DND-41 (cell line): ENCODE measurements around the gene XRN2.

Experiments
- ATAC-seq: fragments of 200-7000 bp; cut with Tn5 transposase; 3 replicates; pipeline ENCODE4 v1.9.1; 2021; ENCODE audit warnings: low read depth; ENCODE audit not compliant: insufficient read depth
- DNase-seq: peaks from one replicate; pipeline ENCODE4 v3.0.0-alpha.2; 2020
- H2AFZ ChIP-seq: 2 replicates; pipeline ENCODE4 v1.6.0; 2012; ENCODE audit warnings: low read depth, low read length
- H3K27ac ChIP-seq: 2 replicates; pipeline ENCODE4 v1.5.1; 2012; ENCODE audit warnings: low read length, inconsistent platforms
- H3K27me3 ChIP-seq: fragments of 200-600 bp; sonication (generic); 2 replicates; pipeline ENCODE4 v1.6.0; 2012; ENCODE audit warnings: low read length, mild to moderate bottlenecking, inconsistent platforms; ENCODE audit not compliant: insufficient read depth, poor library complexity
- H3K36me3 ChIP-seq: 2 replicates; pipeline ENCODE4 v1.5.1; 2012; ENCODE audit warnings: low read length, inconsistent platforms; ENCODE audit not compliant: insufficient read depth
- H3K4me1 ChIP-seq: 2 replicates; pipeline ENCODE4 v1.5.1; 2012; ENCODE audit warnings: mild to moderate bottlenecking, low read length; ENCODE audit not compliant: insufficient read depth
- H3K4me2 ChIP-seq: 2 replicates; pipeline ENCODE4 v1.6.0; 2012; ENCODE audit warnings: mild to moderate bottlenecking, moderate library complexity, low read length, inconsistent platforms; ENCODE audit not compliant: insufficient read depth
- H3K4me3 ChIP-seq, 2 experiments: fragments of 200-600 bp in 1 of 2; shearing (Covaris generic) in 1 of 2; 2 replicates each; pipeline ENCODE4 v1.5.1; 2012 to 2016; ENCODE audit warnings: inconsistent platforms in 2 of 2, low read length in 2 of 2, mild to moderate bottlenecking in 2 of 2, low read depth in 1 of 2, moderate library complexity in 1 of 2
- H3K79me2 ChIP-seq: 2 replicates; pipeline ENCODE4 v1.6.0; 2012; ENCODE audit warnings: low read length, inconsistent platforms; ENCODE audit not compliant: insufficient read depth
- H3K9ac ChIP-seq: 2 replicates; pipeline ENCODE4 v1.6.0; 2012; ENCODE audit warnings: low read depth, mild to moderate bottlenecking, inconsistent platforms, low read length, moderate library complexity
- H3K9me3 ChIP-seq: 2 replicates; pipeline ENCODE4 v1.5.1; 2012; ENCODE audit warnings: low read length, moderate library complexity, mild to moderate bottlenecking, inconsistent platforms; ENCODE audit not compliant: insufficient read depth, severe bottlenecking
- H4K20me1 ChIP-seq: 2 replicates; pipeline ENCODE4 v1.6.0; 2012; ENCODE audit warnings: low read length; ENCODE audit not compliant: insufficient read depth
- EZH2 ChIP-seq: IDR thresholded peaks from 3 replicates; pipeline ENCODE4 v1.6.1; 2012; ENCODE audit warnings: borderline replicate concordance, low read depth, mild to moderate bottlenecking, moderate library complexity, low read length, inconsistent platforms; ENCODE audit not compliant: severe bottlenecking
- TF ChIP-seq, protein P1 (sequence below): IDR thresholded peaks from 2 replicates; pipeline ENCODE4 v1.5.1; 2012; ENCODE audit warnings: borderline replicate concordance, low read length, moderate library complexity, mild to moderate bottlenecking; ENCODE audit not compliant: poor library complexity, severe bottlenecking; ENCODE audit errors: extremely low read depth

XRN2 gene

DNA sequence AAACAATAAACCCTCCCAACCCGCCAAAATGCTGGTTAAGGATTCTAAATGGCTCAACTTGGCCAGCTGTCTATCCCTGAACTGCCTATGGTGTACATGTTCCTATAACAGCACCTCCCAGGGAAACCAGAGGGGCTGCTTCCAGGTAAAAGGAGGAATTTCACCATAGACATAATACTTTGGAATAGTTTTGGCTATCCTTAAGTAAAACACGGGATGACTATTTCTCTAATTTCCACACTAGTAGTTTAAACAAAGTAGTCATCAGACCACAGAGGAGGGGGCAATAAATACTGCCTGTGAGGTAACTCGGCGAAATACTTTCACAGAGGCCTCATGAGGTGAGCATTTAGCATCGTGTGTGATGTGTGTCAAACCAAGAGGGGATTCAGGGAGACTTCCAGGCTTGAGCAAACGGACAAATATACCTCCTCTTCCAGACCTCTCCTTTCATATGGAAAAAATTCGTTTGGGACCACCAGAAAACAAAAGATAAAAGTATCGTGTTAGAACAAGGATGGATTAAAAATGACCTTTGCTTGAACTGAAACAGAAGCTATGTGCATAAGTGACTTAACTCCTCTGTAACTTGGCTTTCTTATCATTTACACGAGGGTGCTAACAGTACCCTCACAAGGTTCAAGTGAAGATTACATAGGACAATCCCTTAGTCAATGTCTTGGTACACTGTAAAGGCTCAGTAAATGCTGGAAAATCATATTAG lies 1.0 kb upstream of the XRN2 start:
- TF ChIP-seq, protein P1, sequence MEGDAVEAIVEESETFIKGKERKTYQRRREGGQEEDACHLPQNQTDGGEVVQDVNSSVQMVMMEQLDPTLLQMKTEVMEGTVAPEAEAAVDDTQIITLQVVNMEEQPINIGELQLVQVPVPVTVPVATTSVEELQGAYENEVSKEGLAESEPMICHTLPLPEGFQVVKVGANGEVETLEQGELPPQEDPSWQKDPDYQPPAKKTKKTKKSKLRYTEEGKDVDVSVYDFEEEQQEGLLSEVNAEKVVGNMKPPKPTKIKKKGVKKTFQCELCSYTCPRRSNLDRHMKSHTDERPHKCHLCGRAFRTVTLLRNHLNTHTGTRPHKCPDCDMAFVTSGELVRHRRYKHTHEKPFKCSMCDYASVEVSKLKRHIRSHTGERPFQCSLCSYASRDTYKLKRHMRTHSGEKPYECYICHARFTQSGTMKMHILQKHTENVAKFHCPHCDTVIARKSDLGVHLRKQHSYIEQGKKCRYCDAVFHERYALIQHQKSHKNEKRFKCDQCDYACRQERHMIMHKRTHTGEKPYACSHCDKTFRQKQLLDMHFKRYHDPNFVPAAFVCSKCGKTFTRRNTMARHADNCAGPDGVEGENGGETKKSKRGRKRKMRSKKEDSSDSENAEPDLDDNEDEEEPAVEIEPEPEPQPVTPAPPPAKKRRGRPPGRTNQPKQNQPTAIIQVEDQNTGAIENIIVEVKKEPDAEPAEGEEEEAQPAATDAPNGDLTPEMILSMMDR, result no peak
- TF ChIP-seq EZH2, result no peak
- peaks cover 21% of the 10 kb centered on the region for H3K4me1 ChIP-seq
- H3K9ac ChIP-seq, result peak overlapping the region; percentile 94
- peaks cover 5% of the 10 kb centered on the region for H3K36me3 ChIP-seq
- DNase-seq (no peak), ATAC-seq (no peak)
- peaks cover 21% of the 10 kb centered on the region for H4K20me1 ChIP-seq
- peaks cover 31% of the 10 kb centered on the region for H3K79me2 ChIP-seq
- peak overlapping the region; percentile 94 for H2AFZ ChIP-seq
- H3K4me2 ChIP-seq, result peak overlapping the region; percentile 81
- H3K27ac ChIP-seq, result peak overlapping the region; percentile 82
- H3K4me3 ChIP-seq, result peak overlapping the region; percentile 76 to 87
- H3K27me3 ChIP-seq, result no peaks in the 10 kb centered on the region
- H3K9me3 ChIP-seq, result no peaks in the 10 kb centered on the region

DNA sequence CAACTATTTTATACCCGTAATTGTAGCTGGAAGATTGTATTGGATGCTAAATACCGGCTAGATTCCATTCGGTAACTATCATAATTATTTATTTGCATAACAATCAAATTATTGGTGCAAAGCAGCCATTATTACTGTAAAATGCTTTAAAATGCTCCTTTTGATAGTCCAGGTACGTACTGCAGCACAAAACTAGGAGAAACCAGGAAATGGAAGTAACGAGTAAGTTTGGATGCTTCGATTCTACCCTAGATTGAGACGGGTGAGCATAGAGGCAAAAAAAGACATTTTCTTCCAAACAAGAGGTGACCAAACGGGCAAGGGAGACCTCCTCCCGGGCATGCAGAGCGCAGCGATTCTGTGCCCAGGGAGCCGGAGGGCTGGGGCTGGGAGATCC lies 469 bp upstream of the XRN2 start:
- Histone ChIP-seq H4K20me1 (peaks cover 21% of the 10 kb centered on the region), H3K4me3 (peak overlapping the region; percentile 76 to 87), H3K4me2 (peak overlapping the region; percentile 81), H3K9ac (peak overlapping the region; percentile 94), H3K9me3 (no peaks in the 10 kb centered on the region), H2AFZ (peak overlapping the region; percentile 94), H3K27me3 (no peaks in the 10 kb centered on the region), H3K4me1 (peaks cover 21% of the 10 kb centered on the region), H3K36me3 (peaks cover 5% of the 10 kb centered on the region), H3K79me2 (peaks cover 31% of the 10 kb centered on the region), H3K27ac (peak overlapping the region; percentile 82)
- DNase-seq, result no peak
- peak; percentile 46 for ATAC-seq
- TF ChIP-seq EZH2, result no peak
- TF ChIP-seq, protein P1, result no peak

DNA sequence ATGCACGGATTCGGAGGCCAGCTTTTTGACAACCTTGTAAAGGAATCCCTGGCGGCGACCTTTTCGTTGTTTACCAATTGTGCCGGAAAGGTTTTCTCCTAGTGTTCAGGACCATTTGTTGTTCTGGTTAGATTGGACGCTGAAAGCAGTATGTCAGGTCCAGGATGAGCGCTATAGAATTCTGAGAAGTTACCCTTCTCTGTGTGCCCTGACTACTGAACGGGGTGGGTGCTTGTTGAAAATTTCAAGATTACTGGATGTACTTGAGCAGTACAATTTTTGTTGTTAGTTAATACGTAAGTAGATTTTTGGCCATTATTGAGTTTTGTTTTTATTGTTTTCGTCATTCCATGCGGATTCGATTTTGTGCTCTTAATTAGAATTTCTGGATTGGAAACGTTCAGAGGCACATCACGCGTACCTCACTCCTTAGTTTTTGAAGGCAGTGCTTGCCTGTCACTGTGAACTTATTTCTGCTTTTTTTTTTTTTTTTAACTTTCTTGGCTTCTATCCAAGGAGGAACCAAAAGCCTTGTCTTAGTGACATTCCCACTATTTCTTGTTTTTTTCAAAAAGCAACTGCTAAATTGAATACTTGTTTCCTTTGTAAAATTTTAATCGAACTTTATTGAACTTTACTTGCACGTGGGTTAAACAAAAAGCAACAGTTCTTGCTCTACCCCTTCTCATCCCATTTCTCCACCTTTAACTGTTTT lies 898 bp downstream of the XRN2 start:
- peak overlapping the region; percentile 81 for H3K4me2 ChIP-seq
- H2AFZ ChIP-seq, result peak overlapping the region; percentile 94
- H4K20me1 ChIP-seq, result peaks cover 30% of the 10 kb centered on the region
- TF ChIP-seq, protein P1, result no peak
- TF ChIP-seq EZH2, result no peak
- H3K4me1 ChIP-seq, result peaks cover 33% of the 10 kb centered on the region
- no peaks in the 10 kb centered on the region for H3K9me3 ChIP-seq
- peak overlapping the region; percentile 82 for H3K27ac ChIP-seq
- peaks cover 13% of the 10 kb centered on the region for H3K36me3 ChIP-seq
- no peak for DNase-seq
- H3K27me3 ChIP-seq, result no peaks in the 10 kb centered on the region
- peak overlapping the region; percentile 94 for H3K9ac ChIP-seq
- ATAC-seq, result peak; percentile 18; the same call in 2 of the 3 replicates
- H3K79me2 ChIP-seq, result peaks cover 43% of the 10 kb centered on the region
- peak overlapping the region; percentile 76 to 87 for H3K4me3 ChIP-seq
